Retinal pigment epithelial cell (primary cell): Measurements from ENCODE around the gene KRT5.

Source experiments
- DNase-seq: peaks from one replicate; pipeline ENCODE4 v3.0.0-alpha.2; 2010; ENCODE audit warnings: low read depth
- H3K4me3 ChIP-seq: 2 replicates; pipeline ENCODE4 v1.5.1; 2011; ENCODE audit warnings: mild to moderate bottlenecking, low read length, control low read depth, moderate library complexity
- CTCF ChIP-seq: conservative IDR thresholded peaks from 2 replicates; pipeline ENCODE4 v1.5.1; 2011; ENCODE audit warnings: low read depth, low read length, control low read depth, inconsistent platforms

Gene KRT5

GRCh38 chr12:52531566-52532300 lies 11.5 kb upstream of the KRT5 start:
- H3K4me3 ChIP-seq: no peak overlapping the region
- TF ChIP-seq CTCF: no peak
- DNase-seq: no peak

GRCh38 chr12:52530905-52531304 lies 10.7 kb upstream of the KRT5 start:
- no peak for TF ChIP-seq CTCF
- H3K4me3 ChIP-seq: no peak overlapping the region
- DNase-seq: no peak

GRCh38 chr12:52530366-52530765 lies 10.2 kb upstream of the KRT5 start:
- TF ChIP-seq CTCF: no peak
- H3K4me3 ChIP-seq: no peak overlapping the region
- DNase-seq: no peak

GRCh38 chr12:52529846-52530245 lies 9.7 kb upstream of the KRT5 start:
- no peak overlapping the region for H3K4me3 ChIP-seq
- no peak for DNase-seq
- TF ChIP-seq CTCF: no peak

- no peak for DNase-seq
- TF ChIP-seq CTCF: no peak
Observed at GRCh38 chr12:52529417-52529816, 9.2 kb upstream of the KRT5 start.

GRCh38 chr12:52528641-52529143 lies 8.5 kb upstream of the KRT5 start:
- H3K4me3 ChIP-seq: no peak overlapping the region
- no peak for DNase-seq
- no peak for TF ChIP-seq CTCF

More at GRCh38 chr12:52529417-52529816, 9.2 kb upstream of the KRT5 start:
- H3K4me3 ChIP-seq: no peak overlapping the region
